DMS 273 (cell line): Measurements from ENCODE around the gene SLC22A13.

ENCODE experiments used
- DNase-seq: peaks from one replicate; lab custom pipeline; 2025; ENCODE audit not compliant: unreplicated experiment; lab: John Stamatoyannopoulos, UW

SLC22A13 gene

GRCh38 chr3:38325256-38325655 lies 59.6 kb downstream of the SLC22A13 start:
- DNase-seq, result no peak

GRCh38 chr3:38327335-38328009 lies 61.9 kb downstream of the SLC22A13 start:
- DNase-seq, result no peak
